ENCODE results near the gene TEC.

Gene TEC

DNA sequence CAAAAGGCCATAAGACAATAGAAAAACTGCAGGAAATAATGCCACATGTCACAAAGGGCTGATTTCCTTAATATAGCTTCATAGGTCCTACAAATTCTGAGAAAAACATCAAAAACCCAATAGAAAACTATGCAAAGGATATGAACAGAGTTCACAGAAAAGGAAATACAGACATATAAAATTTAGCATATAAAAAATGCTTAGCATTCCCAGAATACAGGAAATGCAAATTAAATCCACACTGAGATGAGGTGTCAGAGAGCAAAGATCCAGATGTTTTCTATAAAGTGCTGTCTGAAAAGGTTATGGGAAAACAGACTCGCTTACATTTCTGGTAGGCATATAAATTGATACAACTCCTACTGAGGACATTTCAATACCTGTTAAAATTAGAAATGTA, 169.4 kb downstream of the TEC start:
- no peak overlapping the region for H3K27ac ChIP-seq

DNA sequence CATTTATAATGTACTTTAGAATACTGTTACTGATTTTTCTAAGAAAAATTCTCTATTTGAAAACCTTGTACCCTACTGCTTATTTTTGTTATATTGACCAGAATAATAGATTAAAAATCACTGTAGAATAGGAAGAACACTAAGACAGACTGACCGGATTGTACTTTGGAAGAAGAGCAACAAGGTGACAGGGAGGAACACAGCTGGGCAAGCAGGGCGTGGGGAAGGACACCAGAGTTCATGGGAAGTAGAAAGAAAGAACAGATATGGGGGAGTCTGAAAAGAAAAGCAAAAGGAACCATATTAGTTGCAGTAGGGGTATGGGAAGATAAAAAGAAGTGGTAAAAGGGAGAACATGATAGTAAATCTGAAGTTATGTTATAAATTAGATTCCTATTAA, 174.2 kb downstream of the TEC start:
- no peak overlapping the region for H3K27ac ChIP-seq
- no peak for TF ChIP-seq ZFX (IDR thresholded peaks at IDR 0.05; ENCODE audit: borderline replicate concordance)
- TF ChIP-seq CTCF (IDR thresholded peaks at IDR 0.05), result no peak

More for the DNA sequence above, 169.4 kb downstream of the TEC start:
- no peak for TF ChIP-seq CTCF (IDR thresholded peaks at IDR 0.05)

- no peak for TF ChIP-seq ZFX (IDR thresholded peaks at IDR 0.05; ENCODE audit: borderline replicate concordance)
- TF ChIP-seq CTCF (IDR thresholded peaks at IDR 0.05), result no peak
- H3K27ac ChIP-seq, result no peak overlapping the region
Observed at GRCh38 chr4:48093991-48094416, 175.6 kb downstream of the TEC start.

- TF ChIP-seq CTCF (IDR thresholded peaks at IDR 0.05) (no peak), ZFX (IDR thresholded peaks at IDR 0.05; ENCODE audit: borderline replicate concordance) (no peak)
Observed at GRCh38 chr4:48090621-48091020, 179.0 kb downstream of the TEC start.

DNA sequence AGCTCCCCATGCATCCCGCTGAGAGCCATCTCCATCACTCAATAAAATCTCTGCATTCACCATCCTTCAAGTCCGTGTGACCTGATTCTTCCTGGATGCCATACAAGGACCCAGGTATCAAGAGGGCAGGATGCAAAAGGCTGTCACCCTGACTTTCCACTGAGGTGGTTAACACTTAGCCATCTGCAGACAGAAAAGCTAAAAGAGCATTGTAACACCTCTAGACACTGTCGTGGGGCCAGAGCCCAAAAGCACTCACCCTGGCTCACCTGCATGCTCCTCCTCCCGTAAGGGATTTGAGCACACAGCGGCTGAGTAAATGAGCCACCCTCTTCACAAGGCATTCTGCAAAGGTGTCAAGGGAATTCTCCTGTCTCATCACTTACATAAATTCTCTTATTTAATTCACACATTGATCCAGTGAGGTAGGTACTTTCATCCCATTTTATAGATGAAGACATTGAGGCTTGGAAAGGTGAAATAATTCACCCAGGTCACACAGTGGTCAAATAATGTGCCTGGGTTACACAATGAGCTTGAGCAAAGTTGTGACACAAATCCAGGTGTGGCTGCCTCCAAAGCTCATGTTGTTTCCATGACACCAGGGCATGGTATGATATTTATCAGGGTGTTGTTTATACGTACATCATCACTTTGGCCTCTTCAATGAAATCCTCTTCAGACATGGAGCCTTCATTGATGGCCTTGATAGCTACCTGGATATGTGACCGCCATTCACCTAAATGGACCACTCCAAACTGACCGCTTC, 183.6 kb downstream of the TEC start:
- no peak overlapping the region for H3K27ac ChIP-seq
- TF ChIP-seq ZFX (IDR thresholded peaks at IDR 0.05; ENCODE audit: borderline replicate concordance) (no peak), CTCF (IDR thresholded peaks at IDR 0.05) (no peak)

More at GRCh38 chr4:48090621-48091020, 179.0 kb downstream of the TEC start:
- H3K27ac ChIP-seq, result no peak overlapping the region

Measured in 22Rv1 (cell line).